ENCODE results near the gene THBD. TPM values are rescaled to one million over a fixed set of nuclear protein-coding genes. Genes with fewer than 3 reads are reported as not detected.
"Not testable (repeated sequence)": the region's sequence is repeated elsewhere in the genome, so short reads cannot be mapped to it uniquely, and the experiment has no call there.

Gene THBD
- total and polyA plus RNA-seq, 5 donors from 2014 or later: not detected

DNA sequence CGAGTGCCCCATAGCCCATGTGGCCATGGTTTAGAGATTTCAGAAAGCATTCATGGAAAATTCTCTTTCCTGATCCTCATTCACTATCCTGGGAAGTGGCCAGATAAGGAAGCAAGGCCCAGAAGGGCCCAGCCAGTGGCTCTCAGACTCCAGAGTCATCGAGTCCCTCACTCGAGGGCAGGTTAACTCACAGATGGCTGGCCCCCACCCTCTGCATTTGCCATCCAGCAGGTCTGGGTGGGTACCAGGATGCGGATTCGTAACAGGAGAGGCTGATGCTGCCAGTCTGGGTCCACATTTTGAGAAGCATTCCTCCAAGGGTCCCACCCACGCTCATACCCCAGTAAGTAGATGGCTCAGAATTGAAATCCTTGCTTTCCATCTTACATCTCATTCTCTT is 18.1 kb downstream of the THBD start:
- Histone ChIP-seq H3K36me3 (ENCODE audit: control insufficient read depth, insufficient read depth, low read length) (no peaks in the 10 kb centered on the region), H3K4me1 (ENCODE audit: control insufficient read depth, insufficient read depth, low read length, poor library complexity, severe bottlenecking) (no peaks in the 10 kb centered on the region), H3K27me3 (ENCODE audit: control insufficient read depth, insufficient read depth, low read length) (no peaks in the 10 kb centered on the region), H3K9me3 (ENCODE audit: control insufficient read depth in 2 of 2, low read length in 2 of 2) (no peaks in the 10 kb centered on the region), H3K4me3 (ENCODE audit: low read depth, low read length) (no peak overlapping the region), H3K27ac (ENCODE audit: insufficient read depth, low read length, poor library complexity, severe bottlenecking) (no peak overlapping the region)
- DNase-seq (no peak), ATAC-seq (ENCODE audit: low read depth in 2 of 2) (no peak)
- Mint-ChIP-seq H3K36me3 (no peaks in the 10 kb centered on the region), H3K27ac (no peak overlapping the region), H3K4me3 (no peak overlapping the region), H3K4me1 (no peaks in the 10 kb centered on the region), H3K27me3 (peaks cover 21% of the 10 kb centered on the region), H3K9me3 (peaks cover 0 to 1% (median 0%) of the 10 kb centered on the region in 7 donors)

DNA sequence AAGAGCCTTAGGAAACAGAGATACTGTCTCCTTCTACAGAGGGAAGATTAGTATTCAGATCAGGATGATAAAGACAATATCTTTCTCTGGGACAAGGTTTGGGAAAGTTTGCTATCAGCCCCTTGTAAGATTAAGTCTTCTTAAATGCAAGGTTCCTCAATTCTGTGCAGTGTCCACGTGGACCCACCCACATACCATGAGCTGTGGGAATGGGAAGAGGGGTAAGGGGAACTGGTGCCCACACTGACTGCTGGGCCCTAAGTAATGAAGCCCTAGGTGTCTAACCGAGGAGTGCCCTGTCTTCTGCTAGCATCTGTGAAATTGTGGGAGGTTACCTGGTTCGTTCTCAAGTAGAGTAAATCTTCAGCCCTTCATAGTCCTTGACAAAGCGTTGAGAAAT is 20.1 kb downstream of the THBD start:
- no peak overlapping the region for H3K27ac Mint-ChIP-seq
- H3K27me3 Mint-ChIP-seq: peaks cover 18% of the 10 kb centered on the region

DNA sequence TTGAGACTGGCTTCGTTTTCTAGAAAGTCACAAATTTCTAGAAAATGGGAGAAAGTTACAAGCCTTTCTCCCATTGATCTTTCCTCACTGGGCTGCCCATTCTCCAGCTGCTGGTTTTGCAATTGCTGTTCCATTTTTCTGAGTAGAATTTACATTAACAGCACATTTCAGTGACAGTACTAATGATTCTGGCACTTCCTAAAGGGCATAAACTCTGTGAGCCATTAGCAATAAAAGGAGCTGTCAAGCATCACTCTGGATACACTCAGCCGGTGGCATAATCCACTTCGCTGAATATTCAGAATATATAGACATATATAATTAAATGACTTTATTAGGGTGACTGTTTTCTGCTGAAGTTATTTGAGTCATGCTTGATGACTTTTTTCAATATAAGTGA is 21.1 kb downstream of the THBD start:
- Histone ChIP-seq H3K27me3 (ENCODE audit: control insufficient read depth, insufficient read depth, low read length) (no peaks in the 10 kb centered on the region), H3K36me3 (ENCODE audit: control insufficient read depth, insufficient read depth, low read length) (no peaks in the 10 kb centered on the region), H3K4me3 (ENCODE audit: low read depth, low read length) (no peak overlapping the region), H3K27ac (ENCODE audit: insufficient read depth, low read length, poor library complexity, severe bottlenecking) (no peak overlapping the region), H3K4me1 (ENCODE audit: control insufficient read depth, insufficient read depth, low read length, poor library complexity, severe bottlenecking) (no peaks in the 10 kb centered on the region), H3K9me3 (ENCODE audit: control insufficient read depth in 2 of 2, low read length in 2 of 2) (no peaks in the 10 kb centered on the region)
- Mint-ChIP-seq H3K4me1 (no peaks in the 10 kb centered on the region), H3K4me3 (no peak overlapping the region), H3K9me3 (peaks cover 0 to 1% (median 0%) of the 10 kb centered on the region in 7 donors), H3K36me3 (no peaks in the 10 kb centered on the region), H3K27ac (no peak overlapping the region), H3K27me3 (peaks cover 13% of the 10 kb centered on the region)
- ATAC-seq (ENCODE audit: low read depth in 2 of 2) (no peak), DNase-seq (no peak)

More for the DNA sequence above, 20.1 kb downstream of the THBD start:
- Histone ChIP-seq H3K4me3 (ENCODE audit: low read depth, low read length) (no peak overlapping the region), H3K36me3 (ENCODE audit: control insufficient read depth, insufficient read depth, low read length) (no peaks in the 10 kb centered on the region), H3K27me3 (ENCODE audit: control insufficient read depth, insufficient read depth, low read length) (no peaks in the 10 kb centered on the region), H3K9me3 (ENCODE audit: control insufficient read depth in 2 of 2, low read length in 2 of 2) (no peaks in the 10 kb centered on the region), H3K27ac (ENCODE audit: insufficient read depth, low read length, poor library complexity, severe bottlenecking) (no peak overlapping the region), H3K4me1 (ENCODE audit: control insufficient read depth, insufficient read depth, low read length, poor library complexity, severe bottlenecking) (no peaks in the 10 kb centered on the region)
- Mint-ChIP-seq H3K4me3 (no peak overlapping the region), H3K36me3 (no peaks in the 10 kb centered on the region), H3K4me1 (no peaks in the 10 kb centered on the region), H3K9me3 (peaks cover 0 to 1% (median 0%) of the 10 kb centered on the region in 7 donors)
- DNase-seq (no peak), ATAC-seq (ENCODE audit: low read depth in 2 of 2) (no peak)

DNA sequence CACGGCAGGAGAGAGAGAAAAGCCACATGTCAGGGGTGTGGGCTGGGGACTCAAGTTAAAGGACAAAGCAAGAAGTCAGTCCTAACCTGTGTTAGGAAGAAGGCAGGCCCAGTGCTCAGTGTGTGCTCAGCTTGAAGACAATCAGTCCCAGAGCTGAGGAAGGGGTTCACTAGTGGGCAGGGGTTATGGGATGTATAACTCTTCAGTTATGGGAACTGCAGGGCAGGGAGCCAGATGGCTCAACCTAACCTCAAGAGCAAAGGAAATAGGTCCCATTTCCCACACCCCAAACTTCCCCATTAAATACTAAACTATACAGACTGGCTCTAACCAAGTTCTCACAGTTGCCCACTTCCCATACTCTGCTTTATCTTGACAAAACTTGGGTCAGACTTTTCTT is 21.8 kb downstream of the THBD start:
- Histone ChIP-seq H3K27ac (ENCODE audit: insufficient read depth, low read length, poor library complexity, severe bottlenecking) (no peak overlapping the region), H3K27me3 (ENCODE audit: control insufficient read depth, insufficient read depth, low read length) (no peaks in the 10 kb centered on the region), H3K4me1 (ENCODE audit: control insufficient read depth, insufficient read depth, low read length, poor library complexity, severe bottlenecking) (no peaks in the 10 kb centered on the region), H3K9me3 (ENCODE audit: control insufficient read depth in 2 of 2, low read length in 2 of 2) (no peaks in the 10 kb centered on the region), H3K36me3 (ENCODE audit: control insufficient read depth, insufficient read depth, low read length) (no peaks in the 10 kb centered on the region), H3K4me3 (ENCODE audit: low read depth, low read length) (no peak overlapping the region)
- Mint-ChIP-seq H3K27ac (no peak overlapping the region), H3K9me3 (no peaks in the 10 kb centered on the region), H3K27me3 (peaks cover 7% of the 10 kb centered on the region), H3K4me1 (no peaks in the 10 kb centered on the region), H3K36me3 (no peaks in the 10 kb centered on the region), H3K4me3 (no peak overlapping the region)
- DNase-seq (no peak), ATAC-seq (ENCODE audit: low read depth in 2 of 2) (no peak)

DNA sequence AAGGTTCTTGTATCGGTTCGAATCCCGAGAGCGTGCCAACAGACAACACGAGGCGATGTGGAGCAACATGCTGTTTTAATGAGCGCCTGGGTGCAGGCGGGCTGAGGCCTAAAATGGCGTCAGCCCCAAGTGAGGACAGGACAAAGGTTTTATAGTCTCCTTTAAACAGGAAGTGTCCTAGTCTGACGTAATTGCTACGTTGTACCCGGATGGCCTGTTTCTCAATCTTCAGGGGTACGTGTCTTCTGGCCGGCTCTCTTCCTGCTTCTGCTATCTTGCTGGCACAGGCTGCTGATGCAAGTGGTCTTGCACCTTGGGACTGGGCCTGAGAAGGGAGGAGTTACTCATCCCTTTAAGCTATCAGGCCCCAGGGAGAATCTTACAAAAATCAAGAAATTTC is 24.0 kb downstream of the THBD start:
- not testable (repeated sequence) for H3K4me1 Mint-ChIP-seq; H3K4me3 ChIP-seq (ENCODE audit: low read depth, low read length); DNase-seq; H3K36me3 Mint-ChIP-seq; H3K9me3 ChIP-seq (ENCODE audit: control insufficient read depth in 2 of 2, low read length in 2 of 2); H3K4me3 Mint-ChIP-seq; H3K27ac Mint-ChIP-seq; H3K27me3 Mint-ChIP-seq; H3K27ac ChIP-seq (ENCODE audit: insufficient read depth, low read length, poor library complexity, severe bottlenecking); H3K27me3 ChIP-seq (ENCODE audit: control insufficient read depth, insufficient read depth, low read length); ATAC-seq (ENCODE audit: low read depth in 2 of 2); H3K36me3 ChIP-seq (ENCODE audit: control insufficient read depth, insufficient read depth, low read length); H3K4me1 ChIP-seq (ENCODE audit: control insufficient read depth, insufficient read depth, low read length, poor library complexity, severe bottlenecking); H3K9me3 Mint-ChIP-seq

DNA sequence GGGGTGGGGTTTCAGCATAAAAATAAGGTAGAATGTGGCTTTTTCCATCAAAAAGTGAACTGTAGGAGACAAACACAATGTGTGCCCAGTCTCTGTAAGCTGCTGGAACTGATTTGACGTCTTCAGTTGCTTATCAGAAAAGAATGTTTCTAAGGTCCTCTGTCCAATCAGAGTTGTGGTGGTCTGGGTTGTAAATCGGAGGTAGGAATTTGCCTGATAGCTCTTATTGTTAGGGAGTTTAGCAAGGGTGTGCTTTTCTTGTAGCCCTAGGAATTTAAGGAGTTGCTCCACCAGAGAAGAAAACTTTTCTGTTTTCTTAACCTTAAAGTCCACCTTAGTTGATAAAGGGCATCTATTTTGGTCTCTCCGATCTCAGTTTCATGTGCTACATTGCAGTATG is 24.8 kb downstream of the THBD start:
- Mint-ChIP-seq H3K27ac (no peak overlapping the region), H3K4me1 (no peaks in the 10 kb centered on the region), H3K4me3 (no peak overlapping the region), H3K9me3 (no peaks in the 10 kb centered on the region), H3K27me3 (peaks cover 3% of the 10 kb centered on the region), H3K36me3 (no peaks in the 10 kb centered on the region)
- Histone ChIP-seq H3K27me3 (ENCODE audit: control insufficient read depth, insufficient read depth, low read length) (no peaks in the 10 kb centered on the region), H3K4me1 (ENCODE audit: control insufficient read depth, insufficient read depth, low read length, poor library complexity, severe bottlenecking) (no peaks in the 10 kb centered on the region), H3K27ac (ENCODE audit: insufficient read depth, low read length, poor library complexity, severe bottlenecking) (no peak overlapping the region), H3K4me3 (ENCODE audit: low read depth, low read length) (no peak overlapping the region), H3K36me3 (ENCODE audit: control insufficient read depth, insufficient read depth, low read length) (no peaks in the 10 kb centered on the region), H3K9me3 (ENCODE audit: control insufficient read depth in 2 of 2, low read length in 2 of 2) (no peaks in the 10 kb centered on the region)
- ATAC-seq (ENCODE audit: low read depth in 2 of 2): no peak
- DNase-seq: no peak

DNA sequence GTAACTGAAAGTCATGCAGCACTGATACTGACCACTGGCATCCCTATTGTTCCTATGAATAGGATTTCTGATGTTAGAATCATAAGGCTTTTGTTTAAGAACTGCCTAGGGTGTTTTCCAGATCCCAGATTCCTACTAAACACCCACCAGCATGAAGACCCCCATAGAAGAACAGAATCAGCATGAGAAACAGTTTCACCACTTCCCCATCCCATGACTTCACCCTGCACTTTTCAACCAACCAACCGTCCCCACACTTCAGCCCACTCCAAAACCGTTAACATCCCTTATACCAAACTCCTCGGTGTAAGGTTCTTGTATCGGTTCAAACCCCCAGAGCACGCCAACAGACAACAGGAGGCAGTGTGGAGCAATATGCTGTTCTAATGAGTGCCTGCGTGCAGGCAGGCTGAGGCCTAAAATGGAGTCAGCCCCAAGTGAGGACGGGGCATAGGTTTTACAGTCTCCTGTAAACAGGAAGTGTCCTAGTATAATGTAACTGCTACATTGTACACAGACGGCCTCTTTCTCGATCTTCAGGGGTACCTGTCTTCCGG is 25.8 kb downstream of the THBD start:
- H3K36me3 Mint-ChIP-seq: no peaks in the 10 kb centered on the region
- Histone ChIP-seq H3K4me1 (ENCODE audit: control insufficient read depth, insufficient read depth, low read length, poor library complexity, severe bottlenecking) (no peaks in the 10 kb centered on the region), H3K27ac (ENCODE audit: insufficient read depth, low read length, poor library complexity, severe bottlenecking) (no peak overlapping the region), H3K9me3 (ENCODE audit: control insufficient read depth in 2 of 2, low read length in 2 of 2) (no peaks in the 10 kb centered on the region), H3K4me3 (ENCODE audit: low read depth, low read length) (no peak overlapping the region), H3K27me3 (ENCODE audit: control insufficient read depth, insufficient read depth, low read length) (no peaks in the 10 kb centered on the region), H3K36me3 (ENCODE audit: control insufficient read depth, insufficient read depth, low read length) (no peaks in the 10 kb centered on the region)
- no peak overlapping the region for H3K4me3 Mint-ChIP-seq
- H3K9me3 Mint-ChIP-seq: no peaks in the 10 kb centered on the region
- no peak for DNase-seq
- no peak overlapping the region for H3K27ac Mint-ChIP-seq
- H3K4me1 Mint-ChIP-seq: no peaks in the 10 kb centered on the region
- H3K27me3 Mint-ChIP-seq: no peaks in the 10 kb centered on the region
- ATAC-seq (ENCODE audit: low read depth in 2 of 2): no peak

DNA sequence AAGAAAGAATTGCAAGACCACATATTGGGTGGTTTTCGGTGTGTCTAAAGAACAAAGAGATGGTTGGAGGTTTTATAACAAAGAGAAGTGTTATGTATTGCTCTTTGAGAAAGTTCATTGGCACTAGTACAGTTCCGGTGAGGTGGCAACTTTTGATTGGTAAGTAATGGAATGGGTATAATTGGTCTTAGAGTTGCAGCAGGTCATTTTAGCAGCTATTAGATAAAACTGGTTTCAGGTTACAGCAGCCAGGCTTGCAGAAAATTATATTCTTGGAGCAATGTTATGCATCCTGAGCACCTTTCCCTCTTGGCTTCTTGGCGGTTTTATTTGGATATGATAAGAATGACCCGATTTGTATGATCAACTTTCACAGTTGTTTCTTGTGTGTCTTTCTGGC is 26.6 kb downstream of the THBD start:
- Mint-ChIP-seq H3K4me1 (no peaks in the 10 kb centered on the region), H3K36me3 (no peaks in the 10 kb centered on the region), H3K27me3 (no peaks in the 10 kb centered on the region), H3K4me3 (no peak overlapping the region), H3K27ac (no peak overlapping the region), H3K9me3 (peaks cover 0 to 2% (median 0%) of the 10 kb centered on the region in 7 donors)
- H3K27ac ChIP-seq (ENCODE audit: insufficient read depth, low read length, poor library complexity, severe bottlenecking): no peak overlapping the region
- no peaks in the 10 kb centered on the region for H3K36me3 ChIP-seq (ENCODE audit: control insufficient read depth, insufficient read depth, low read length)
- H3K4me3 ChIP-seq (ENCODE audit: low read depth, low read length): no peak overlapping the region
- ATAC-seq (ENCODE audit: low read depth in 2 of 2) (no peak), DNase-seq (no peak)
- no peaks in the 10 kb centered on the region for H3K4me1 ChIP-seq (ENCODE audit: control insufficient read depth, insufficient read depth, low read length, poor library complexity, severe bottlenecking)
- no peaks in the 10 kb centered on the region for H3K9me3 ChIP-seq (ENCODE audit: control insufficient read depth in 2 of 2, low read length in 2 of 2)
- no peaks in the 10 kb centered on the region for H3K27me3 ChIP-seq (ENCODE audit: control insufficient read depth, insufficient read depth, low read length)
